GM23338 (cell line): ENCODE results near the gene PPP2R5E. TPM values are rescaled to one million over a fixed set of nuclear protein-coding genes. Genes with fewer than 3 reads are reported as not detected.

ENCODE experiments used
- ATAC-seq: fragments of 200-7000 bp; cut with Tn5 transposase; 3 replicates; pipeline ENCODE4 v1.9.1; 2020
- DNase-seq: peaks from one replicate; pipeline ENCODE4 v3.0.0-alpha.2; 2015; ENCODE audit warnings: low spot score
- H2AFZ ChIP-seq: fragments of 200-600 bp; sonication (generic); 2 replicates; pipeline ENCODE4 v1.8.0; 2016; ENCODE audit warnings: antibody characterized with exemption, mild to moderate bottlenecking, moderate library complexity
- H3F3A ChIP-seq: fragments of 200-600 bp; sonication (generic); replicated peaks from 2 replicates; pipeline ENCODE4 v1.8.0; 2017; ENCODE audit warnings: antibody characterized with exemption, mixed run types, low read depth
- H3K27ac ChIP-seq: fragments of 200-600 bp; sonication (generic); 2 replicates; pipeline ENCODE4 v1.6.1; 2016; ENCODE audit warnings: low read depth
- H3K27me3 ChIP-seq: fragments of 200-600 bp; sonication (generic); 2 replicates; pipeline ENCODE4 v1.8.0; 2016; ENCODE audit warnings: mild to moderate bottlenecking, mixed run types, moderate library complexity; ENCODE audit not compliant: insufficient read depth
- H3K36me3 ChIP-seq: fragments of 200-600 bp; sonication (generic); 2 replicates; pipeline ENCODE4 v1.8.0; 2016; ENCODE audit warnings: mild to moderate bottlenecking; ENCODE audit not compliant: insufficient read depth
- H3K4me1 ChIP-seq: fragments of 200-600 bp; sonication (generic); 2 replicates; pipeline ENCODE4 v1.8.0; 2016; ENCODE audit warnings: mild to moderate bottlenecking, moderate library complexity; ENCODE audit not compliant: insufficient read depth
- H3K4me2 ChIP-seq: fragments of 200-600 bp; sonication (generic); 2 replicates; pipeline ENCODE4 v1.7.1; 2017; ENCODE audit warnings: mixed run types
- H3K4me3 ChIP-seq: fragments of 200-600 bp; sonication (generic); 2 replicates; pipeline ENCODE4 v1.6.1; 2016; ENCODE audit warnings: mixed run types
- H3K79me2 ChIP-seq: fragments of 200-600 bp; sonication (generic); replicated peaks from 2 replicates; pipeline ENCODE4 v1.8.0; 2017; ENCODE audit warnings: mild to moderate bottlenecking; ENCODE audit not compliant: insufficient read depth
- H3K9me2 ChIP-seq: fragments of 200-600 bp; sonication (generic); 2 replicates; pipeline ENCODE4 v1.8.0; 2017; ENCODE audit not compliant: insufficient read depth
- H4K20me1 ChIP-seq: fragments of 200-600 bp; sonication (generic); replicated peaks from 2 replicates; pipeline ENCODE4 v1.8.0; 2017; ENCODE audit warnings: mild to moderate bottlenecking; ENCODE audit not compliant: insufficient read depth
- H3K27ac Mint-ChIP-seq: 2 replicates; pipeline ENCODE4 v1.8.0; 2020; ENCODE audit warnings: inconsistent platforms, mild to moderate bottlenecking, moderate library complexity, mixed read lengths
- H3K27me3 Mint-ChIP-seq: 3 replicates; pipeline ENCODE4 v1.8.0; 2022; ENCODE audit warnings: low read depth, mild to moderate bottlenecking, moderate library complexity, mixed read lengths, inconsistent platforms; ENCODE audit not compliant: insufficient read depth, poor library complexity
- H3K36me3 Mint-ChIP-seq: 3 replicates; pipeline ENCODE4 v1.8.0; 2021; ENCODE audit warnings: low read depth, mild to moderate bottlenecking, inconsistent platforms, moderate library complexity, mixed read lengths
- H3K4me1 Mint-ChIP-seq: 3 replicates; pipeline ENCODE4 v1.8.0; 2020; ENCODE audit warnings: mild to moderate bottlenecking, inconsistent platforms, mixed read lengths
- H3K4me3 Mint-ChIP-seq: 3 replicates; pipeline ENCODE4 v1.8.0; 2021; ENCODE audit warnings: moderate library complexity, mild to moderate bottlenecking, inconsistent platforms, mixed read lengths
- H3K9me3 Mint-ChIP-seq: 3 replicates; pipeline ENCODE4 v1.8.0; 2020; ENCODE audit warnings: moderate library complexity, mild to moderate bottlenecking, inconsistent platforms, mixed read lengths
- CREB1 ChIP-seq: fragments of 250-450 bp; sonication (Bioruptor Pico); IDR thresholded peaks from 2 replicates; pipeline ENCODE4 v1.5.0; 2020; ENCODE audit warnings: low read depth, mild to moderate bottlenecking, moderate library complexity
- CTCF ChIP-seq, 2 experiments: fragments of 200-600 bp in 1 of 2; sonication (generic) in 1 of 2; conservative IDR thresholded peaks; 2 replicates each; pipeline versions ENCODE4 v1.5.1 to v1.6.1; 2016 to 2017; ENCODE audit warnings: antibody characterized with exemption in 2 of 2, low read depth in 2 of 2, mild to moderate bottlenecking in 2 of 2, moderate library complexity in 1 of 2
- ETS1 ChIP-seq: IDR thresholded peaks from 2 replicates; pipeline ENCODE4 v1.6.1; 2016; ENCODE audit warnings: antibody characterized with exemption
- EZH2 ChIP-seq: fragments of 200-600 bp; sonication (generic); IDR thresholded peaks from one replicate; pipeline ENCODE4 v1.8.0; 2017; ENCODE audit warnings: antibody characterized with exemption, mild to moderate bottlenecking, low read depth; ENCODE audit not compliant: unreplicated experiment
- EZH2phosphoT487 ChIP-seq: fragments of 200-600 bp; sonication (generic); IDR thresholded peaks from one replicate; pipeline ENCODE4 v1.8.1; 2018; ENCODE audit warnings: antibody characterized with exemption; ENCODE audit not compliant: unreplicated experiment
- JUNB ChIP-seq: IDR thresholded peaks from one replicate; pipeline ENCODE4 v1.6.1; 2016; ENCODE audit warnings: antibody characterized with exemption; ENCODE audit not compliant: unreplicated experiment
- NANOG ChIP-seq: IDR thresholded peaks from 2 replicates; pipeline ENCODE4 v1.6.1; 2016; ENCODE audit warnings: antibody characterized with exemption, borderline replicate concordance
- POLR2AphosphoS5 ChIP-seq: IDR thresholded peaks from 2 replicates; pipeline ENCODE4 v1.6.1; 2016; ENCODE audit warnings: antibody characterized with exemption, low read depth
- REST ChIP-seq: IDR thresholded peaks from one replicate; pipeline ENCODE4 v1.6.1; 2018; ENCODE audit warnings: antibody characterized with exemption; ENCODE audit not compliant: unreplicated experiment
- STAT1 ChIP-seq: IDR thresholded peaks from one replicate; pipeline ENCODE4 v1.6.1; 2016; ENCODE audit warnings: antibody characterized with exemption; ENCODE audit not compliant: unreplicated experiment
- ZNF114 ChIP-seq: fragments of 250-450 bp; sonication (Bioruptor Pico); IDR thresholded peaks from 2 replicates; pipeline ENCODE4 v1.5.0; 2020; ENCODE audit warnings: mild to moderate bottlenecking, moderate library complexity
- ZNF331 ChIP-seq: fragments of 250-450 bp; sonication (Bioruptor Pico); IDR thresholded peaks from 2 replicates; pipeline ENCODE4 v1.5.0; 2020; ENCODE audit warnings: low read depth, mild to moderate bottlenecking, moderate library complexity
- ZNF462 ChIP-seq: fragments of 250-450 bp; sonication (Bioruptor Pico); IDR thresholded peaks from 2 replicates; pipeline ENCODE4 v1.5.0; 2020; ENCODE audit warnings: mild to moderate bottlenecking, moderate library complexity
- polyA plus RNA-seq: library from polyadenylated mRNA; unstranded; fragments of >200 nt; fragmentation: Nextera tagmentation; extraction: Ambion mirVana; gene quantifications from 2 replicates; pipeline ENCODE4 v1.2.1, GENCODE V29; 2016
- total RNA-seq: library from RNA; depleted of rRNA; stranded (reverse); fragments of >200 nt; shearing (Covaris generic); gene quantifications from 2 replicates; pipeline ENCODE4 v1.2.3, GENCODE V29; 2014

PPP2R5E gene
- total and polyA plus RNA-seq, 2 experiments from 2014 or later, result 40.9 to 45.5 TPM

- Histone ChIP-seq H2AFZ (no peak overlapping the region), H3K36me3 (no peaks in the 10 kb centered on the region), H3K79me2 (peaks cover 32% of the 10 kb centered on the region), H4K20me1 (peaks cover 4% of the 10 kb centered on the region; the same call in 1 of the 2 replicates), H3K4me1 (peaks cover 18% of the 10 kb centered on the region), H3K4me2 (no peak overlapping the region), H3K27me3 (no peaks in the 10 kb centered on the region), H3F3A (no peaks in the 10 kb centered on the region), H3K4me3 (no peak overlapping the region), H3K27ac (no peak overlapping the region), H3K9me2 (no peaks in the 10 kb centered on the region)
- TF ChIP-seq ETS1, result no peak
- TF ChIP-seq ZNF331 (CRISPR knock-in tag), result no peak
- no peak for TF ChIP-seq STAT1
- TF ChIP-seq NANOG, result no peak
- no peak for TF ChIP-seq CREB1 (CRISPR knock-in tag)
- TF ChIP-seq POLR2AphosphoS5, result no peak
- TF ChIP-seq EZH2, result no peak
- TF ChIP-seq EZH2phosphoT487, result no peak
- no peak for TF ChIP-seq CTCF (conservative IDR thresholded peaks at IDR 0.05; ENCODE audit: low read depth in 2 of 2)
- no peak for TF ChIP-seq ZNF462 (CRISPR knock-in tag)
- no peak for TF ChIP-seq JUNB
- TF ChIP-seq ZNF114, result no peak
- no peak for TF ChIP-seq REST
- Mint-ChIP-seq H3K9me3 (no peaks in the 10 kb centered on the region), H3K27ac (no peak overlapping the region), H3K4me1 (peaks cover 24% of the 10 kb centered on the region), H3K36me3 (peaks cover 7% of the 10 kb centered on the region; the same call in 2 of the 3 replicates), H3K4me3 (no peak overlapping the region), H3K27me3 (peaks cover 3% of the 10 kb centered on the region)
- no peak for ATAC-seq
- DNase-seq, result no peak
These were observed 136.8 kb downstream of the PPP2R5E start for GRCh38 chr14:63406333-63406732.
